Activated CD4-positive, CD25-positive, alpha-beta regulatory T cell treated with anti-CD3 and anti-CD28 coated beads, Interleukin-2, amount 50 U/mL, for 24 hours (primary cell): ENCODE measurements around the gene ZBTB46.
A peak's percentile ranks its signal among the peaks of the same experiment; 100 is the strongest.
"Not testable (repeated sequence)": the region's sequence is repeated elsewhere in the genome, so short reads cannot be mapped to it uniquely, and the experiment has no call there.

Source experiments
- ATAC-seq, 2 donors: fragments of 150-1000 bp; cut with Tn5 transposase; one replicate each; pipeline ENCODE4 v1.10.0; 2021; ENCODE audit warnings: mild to moderate bottlenecking in 1 of 2, moderate library complexity in 1 of 2

The ZBTB46 gene

GRCh38 chr20:63787302-63787701, 43.8 kb downstream of the ZBTB46 start:
- ATAC-seq = no peak

- ATAC-seq = no peak
Measured at GRCh38 chr20:63785691-63786131, 45.4 kb downstream of the ZBTB46 start.

- no peak for ATAC-seq
Measured at GRCh38 chr20:63783970-63784369, 47.1 kb downstream of the ZBTB46 start.

GRCh38 chr20:63782521-63782971, 48.5 kb downstream of the ZBTB46 start:
- no peak for ATAC-seq

- peak; percentile 55 to 67 for ATAC-seq
Measured at GRCh38 chr20:63782051-63782471, 49.0 kb downstream of the ZBTB46 start.

GRCh38 chr20:63781181-63781580, 49.9 kb downstream of the ZBTB46 start:
- ATAC-seq = no peak

- no peak for ATAC-seq
Measured at GRCh38 chr20:63778857-63779256, 52.2 kb downstream of the ZBTB46 start.

- no peak for ATAC-seq
Measured at GRCh38 chr20:63778034-63778752, 52.9 kb downstream of the ZBTB46 start.

- no peak for ATAC-seq
Measured at GRCh38 chr20:63777614-63778013, 53.5 kb downstream of the ZBTB46 start.

- ATAC-seq = not testable (repeated sequence)
Measured at GRCh38 chr20:63776875-63777274, 54.2 kb downstream of the ZBTB46 start.

- ATAC-seq = no peak
Measured at GRCh38 chr20:63775096-63775978, 55.7 kb downstream of the ZBTB46 start.

- ATAC-seq = no peak
Measured at GRCh38 chr20:63774306-63774705, 56.8 kb downstream of the ZBTB46 start.

- no peak for ATAC-seq
Measured at GRCh38 chr20:63773571-63774241, 57.4 kb downstream of the ZBTB46 start.

GRCh38 chr20:63772781-63773518, 58.1 kb downstream of the ZBTB46 start:
- ATAC-seq = no peak

GRCh38 chr20:63771046-63771707, 59.9 kb downstream of the ZBTB46 start:
- no peak for ATAC-seq

- ATAC-seq = no peak
Measured at GRCh38 chr20:63769891-63770474, 61.1 kb downstream of the ZBTB46 start.

- ATAC-seq = no peak
Measured at GRCh38 chr20:63768591-63769515, 62.2 kb downstream of the ZBTB46 start.

GRCh38 chr20:63767886-63768285, 63.2 kb downstream of the ZBTB46 start:
- no peak for ATAC-seq

GRCh38 chr20:63767456-63767855, 63.6 kb downstream of the ZBTB46 start:
- no peak for ATAC-seq

GRCh38 chr20:63766695-63767426, 64.2 kb downstream of the ZBTB46 start:
- no peak for ATAC-seq
